ENCODE results near the gene TNK1.
"Not testable (repeated sequence)": the region's sequence is repeated elsewhere in the genome, so short reads cannot be mapped to it uniquely, and the experiment has no call there.

The TNK1 gene

GRCh38 chr17:7355573-7355972 lies 25.3 kb upstream of the TNK1 start:
- no peak for DNase-seq

GRCh38 chr17:7356072-7356549 lies 24.8 kb upstream of the TNK1 start:
- peak; percentile 55 to 74 for DNase-seq

GRCh38 chr17:7356756-7357155 lies 24.1 kb upstream of the TNK1 start:
- no peak for DNase-seq

- no peak for DNase-seq
Observed at GRCh38 chr17:7357381-7357780, 23.5 kb upstream of the TNK1 start.

- DNase-seq, result no peak
Observed at GRCh38 chr17:7361906-7362305, 19.0 kb upstream of the TNK1 start.

- DNase-seq, result no peak
Observed at GRCh38 chr17:7363311-7363710, 17.6 kb upstream of the TNK1 start.

- DNase-seq, result not testable (repeated sequence)
Observed at GRCh38 chr17:7365963-7366362, 14.9 kb upstream of the TNK1 start.

GRCh38 chr17:7367083-7367482 lies 13.8 kb upstream of the TNK1 start:
- DNase-seq, result no peak

GRCh38 chr17:7367918-7368598 lies 12.8 kb upstream of the TNK1 start:
- no peak for DNase-seq

- DNase-seq, result not testable (repeated sequence)
Observed at GRCh38 chr17:7368599-7368994, 12.3 kb upstream of the TNK1 start.

GRCh38 chr17:7369825-7370224 lies 11.1 kb upstream of the TNK1 start:
- DNase-seq, result no peak

GRCh38 chr17:7370853-7371252 lies 10.0 kb upstream of the TNK1 start:
- no peak for DNase-seq

- no peak for DNase-seq
Observed at GRCh38 chr17:7374353-7374752, 6.5 kb upstream of the TNK1 start.

- no peak for DNase-seq
Observed at GRCh38 chr17:7379134-7379533, 1.8 kb upstream of the TNK1 start.

GRCh38 chr17:7380321-7380720 lies 568 bp upstream of the TNK1 start:
- DNase-seq, result no peak

GRCh38 chr17:7382901-7383300 lies 2.0 kb downstream of the TNK1 start:
- no peak for DNase-seq

- DNase-seq, result no peak
Observed at GRCh38 chr17:7383371-7383741, 2.5 kb downstream of the TNK1 start.

GRCh38 chr17:7383742-7384488 lies 3.0 kb downstream of the TNK1 start:
- peak; percentile 55 to 74 for DNase-seq

- no peak for DNase-seq
Observed at GRCh38 chr17:7384489-7385081, 3.7 kb downstream of the TNK1 start.

- DNase-seq, result no peak
Observed at GRCh38 chr17:7388856-7389255, 8.0 kb downstream of the TNK1 start.

- DNase-seq, result no peak
Observed at GRCh38 chr17:7389924-7390910, 9.3 kb downstream of the TNK1 start.

GRCh38 chr17:7391307-7391706 lies 10.4 kb downstream of the TNK1 start:
- no peak for DNase-seq
